Germinal center (tissue), 1 donor: ENCODE results near the gene SPON1.

Experiments used
- DNase-seq: peaks from one replicate; pipeline ENCODE4 v3.0.0; 2012; ENCODE audit warnings: mixed read lengths, low spot score

SPON1 gene

GRCh38 chr11:13944911-13945425 is 17.6 kb upstream of the SPON1 start:
- DNase-seq, result no peak

GRCh38 chr11:13947379-13947778 is 15.1 kb upstream of the SPON1 start:
- no peak for DNase-seq

- no peak for DNase-seq
These were observed 12.6 kb upstream of the SPON1 start for GRCh38 chr11:13949876-13950275.

DNA sequence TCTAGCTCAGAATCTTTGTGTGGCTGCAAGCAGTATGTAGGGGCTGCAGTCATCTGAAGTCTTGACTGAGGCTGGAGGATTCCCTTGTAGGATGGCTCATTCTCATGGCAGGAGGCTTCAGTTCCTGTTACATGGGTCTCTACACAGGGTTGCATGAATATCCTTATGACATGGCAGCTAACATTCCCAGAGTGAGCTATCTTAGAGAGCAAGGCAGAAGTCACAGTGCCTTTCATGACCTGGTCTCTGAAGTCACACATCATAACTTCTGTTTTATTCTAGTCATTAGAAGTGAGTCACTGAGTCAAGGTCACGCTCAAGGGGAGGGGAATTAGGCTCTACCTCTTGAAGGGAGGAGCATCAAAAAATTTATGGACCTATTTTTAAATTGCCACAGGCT is 10.3 kb upstream of the SPON1 start:
- DNase-seq, result no peak

DNA sequence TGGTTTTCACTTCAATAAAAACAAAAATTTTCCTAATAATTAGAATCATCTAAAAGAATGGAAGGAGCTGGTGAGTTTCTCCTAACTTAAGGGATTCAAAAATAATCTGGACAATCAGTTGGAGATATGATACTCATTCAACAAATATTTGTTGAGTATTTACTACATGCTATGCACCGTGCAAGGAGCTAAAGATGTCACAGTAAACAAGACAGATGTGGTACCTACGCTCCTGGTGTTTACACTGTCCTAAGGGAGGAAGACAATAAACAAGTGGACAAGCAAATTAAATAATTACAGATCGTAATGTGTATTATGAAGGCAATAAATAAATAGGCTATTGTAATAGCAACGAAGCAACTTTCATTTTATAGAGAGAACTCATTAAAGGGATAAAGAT is 9.9 kb upstream of the SPON1 start:
- DNase-seq, result no peak

DNA sequence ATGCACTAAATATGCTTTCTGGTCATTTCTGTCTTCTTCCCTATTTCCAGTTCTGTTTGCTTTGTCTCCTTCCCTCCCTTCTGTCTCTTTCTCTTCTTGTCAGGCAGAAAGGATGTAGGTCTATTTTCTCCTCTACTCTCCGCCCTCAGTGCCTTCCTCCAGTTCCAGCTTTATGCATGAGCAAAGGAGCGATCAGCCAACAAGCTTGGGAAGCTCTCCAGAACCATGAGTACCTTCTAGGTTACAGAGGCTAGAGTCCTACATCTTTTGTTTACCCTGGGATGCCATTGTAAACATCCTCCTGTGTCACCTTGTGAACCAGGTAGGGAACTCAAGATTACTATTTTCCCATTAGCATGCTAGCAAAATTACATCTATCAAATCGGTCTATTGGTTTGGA is 7.9 kb upstream of the SPON1 start:
- DNase-seq, result no peak

DNA sequence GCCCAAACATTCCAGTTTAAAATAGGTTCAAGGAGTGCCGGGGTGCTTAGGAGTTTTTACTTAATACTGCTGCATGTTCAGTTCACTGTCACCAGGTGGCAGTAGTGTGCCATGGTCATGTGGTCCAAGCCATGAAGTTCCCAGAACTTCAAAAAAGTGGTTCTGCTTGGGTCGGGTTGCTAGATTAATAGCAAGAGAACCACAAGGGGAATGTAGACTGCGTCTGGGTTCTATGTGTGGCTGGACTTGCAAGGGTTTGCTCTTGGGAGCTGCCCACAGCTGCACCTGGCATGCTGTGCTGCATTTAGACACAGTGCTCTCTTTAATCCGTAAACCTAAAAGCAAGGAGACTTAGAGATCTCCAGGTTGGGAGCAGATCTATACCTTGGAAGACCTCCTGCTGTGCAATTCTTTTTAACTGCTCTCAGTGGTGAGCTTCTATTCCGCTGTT is 6.5 kb upstream of the SPON1 start:
- peak; percentile 20 for DNase-seq

DNA sequence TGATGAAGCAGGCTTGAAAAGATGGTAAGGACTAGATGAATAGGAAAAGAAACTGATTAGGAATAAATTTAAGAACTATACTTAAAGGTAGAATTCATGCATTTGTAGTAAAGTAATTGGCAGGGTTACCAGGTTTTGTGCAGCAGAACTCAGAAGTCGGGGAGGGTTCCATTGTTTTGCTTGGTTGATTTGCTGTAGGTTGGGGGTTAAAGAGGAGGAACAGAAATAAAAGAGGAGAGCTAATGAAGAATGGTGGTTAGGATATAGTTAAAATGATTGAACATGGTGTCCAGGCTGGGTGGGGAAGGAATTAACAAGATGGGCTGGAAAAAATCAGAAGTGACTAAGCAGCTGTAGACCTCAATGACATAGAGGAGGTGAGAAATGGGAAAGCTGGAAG is 5.5 kb upstream of the SPON1 start:
- no peak for DNase-seq

GRCh38 chr11:13958641-13959400 is 3.7 kb upstream of the SPON1 start:
- no peak for DNase-seq

GRCh38 chr11:13962198-13962561 is 343 bp upstream of the SPON1 start:
- no peak for DNase-seq

- DNase-seq, result peak; percentile 25
These were observed 836 bp downstream of the SPON1 start for GRCh38 chr11:13963169-13963948.

- no peak for DNase-seq
These were observed 1.6 kb downstream of the SPON1 start for GRCh38 chr11:13963949-13964770.

DNA sequence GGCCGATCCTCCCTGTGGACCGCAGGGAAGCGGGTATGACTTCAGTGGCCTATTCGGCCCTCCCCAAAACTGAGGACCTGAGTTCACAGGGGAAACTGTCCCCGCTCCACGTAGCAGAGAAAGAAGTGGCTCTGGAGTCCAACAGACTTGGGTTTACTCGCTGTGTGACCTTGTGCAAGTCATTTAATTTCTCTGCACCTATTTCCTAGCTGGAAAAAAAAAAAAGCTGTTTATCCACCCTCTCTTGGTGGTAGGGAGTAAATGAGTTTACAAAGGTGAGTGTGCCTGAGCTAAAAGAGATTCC is 2.2 kb downstream of the SPON1 start:
- DNase-seq, result no peak

DNA sequence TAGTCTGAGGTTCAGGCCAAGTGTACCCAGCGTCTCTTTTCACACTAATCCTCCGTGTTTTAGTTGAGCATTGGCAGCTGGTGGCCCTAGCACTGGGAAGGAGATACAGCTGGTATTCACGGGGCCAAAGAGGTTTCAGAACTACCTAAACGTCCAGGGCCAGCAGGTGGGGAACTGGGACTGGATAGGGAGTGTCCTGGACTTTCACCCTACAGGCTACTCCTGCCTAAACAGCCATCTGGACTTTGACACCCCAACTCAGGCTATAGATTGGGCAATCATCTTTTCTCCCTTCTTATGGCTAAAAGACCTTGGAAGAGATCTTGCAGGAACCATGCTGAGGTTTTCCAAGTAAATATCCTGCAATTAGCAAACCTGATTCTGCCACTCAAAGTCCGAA is 2.8 kb downstream of the SPON1 start:
- no peak for DNase-seq

GRCh38 chr11:13966013-13966412 is 3.5 kb downstream of the SPON1 start:
- DNase-seq, result no peak

- no peak for DNase-seq
These were observed 4.0 kb downstream of the SPON1 start for GRCh38 chr11:13966486-13966885.

DNA sequence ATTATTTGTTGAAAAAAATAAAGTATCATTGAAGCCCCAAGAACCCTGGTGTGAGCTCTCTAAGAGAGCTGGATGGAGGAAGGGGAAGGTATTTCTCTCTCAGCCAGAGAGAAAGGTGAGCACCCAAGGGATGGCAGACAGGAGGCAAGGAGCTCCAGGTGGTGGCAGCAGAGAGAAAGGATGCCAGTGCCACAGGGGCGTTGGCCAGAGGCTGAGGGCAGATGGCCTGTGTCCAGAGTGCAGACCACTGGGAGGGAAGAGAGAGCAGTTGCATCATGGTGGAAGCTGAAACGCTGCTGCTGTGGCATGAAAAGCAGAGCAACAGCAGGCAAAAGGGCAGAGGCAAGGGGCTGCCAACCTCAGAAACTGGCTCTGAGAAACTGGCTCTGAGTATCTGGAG is 8.5 kb downstream of the SPON1 start:
- DNase-seq, result no peak

- no peak for DNase-seq
These were observed 9.8 kb downstream of the SPON1 start for GRCh38 chr11:13972043-13972910.

- no peak for DNase-seq
These were observed 10.4 kb downstream of the SPON1 start for GRCh38 chr11:13972944-13973343.

DNA sequence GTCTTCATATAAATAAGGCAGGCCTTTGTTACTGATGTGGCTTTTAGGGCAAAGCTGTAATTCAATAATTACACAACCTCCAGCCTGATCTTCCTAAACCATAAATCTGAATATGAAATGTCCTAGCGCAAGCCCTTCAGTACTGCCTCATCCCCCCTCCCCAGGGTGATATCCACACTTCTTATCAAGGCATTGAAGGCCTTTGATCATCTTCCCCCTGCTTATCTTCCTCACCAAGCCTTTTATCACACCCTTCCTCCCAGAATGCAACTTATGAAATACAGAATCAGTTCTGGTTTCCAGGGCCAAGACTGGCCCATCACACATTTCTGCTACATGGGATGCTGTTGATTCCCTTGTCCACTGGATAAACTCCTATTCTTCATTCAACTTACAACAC is 12.1 kb downstream of the SPON1 start:
- DNase-seq, result no peak

GRCh38 chr11:13983081-13983751 is 20.7 kb downstream of the SPON1 start:
- DNase-seq, result no peak
